WERI-Rb-1 (cell line): ENCODE results near the gene RALY.

Source experiments
- DNase-seq: peaks from one replicate; pipeline ENCODE4 v3.0.0-alpha.2; 2020
- H3K27ac ChIP-seq: fragments of 250-450 bp; sonication (Bioruptor Pico); 2 replicates; pipeline ENCODE4 v1.5.1; 2020; ENCODE audit warnings: mild to moderate bottlenecking, moderate library complexity
- H3K27me3 ChIP-seq: fragments of 250-450 bp; sonication (Bioruptor Pico); 2 replicates; pipeline ENCODE4 v1.5.1; 2021; ENCODE audit warnings: mild to moderate bottlenecking, low read depth, moderate library complexity; ENCODE audit not compliant: insufficient read depth, severe bottlenecking
- H3K36me3 ChIP-seq: fragments of 250-450 bp; sonication (Bioruptor Pico); 2 replicates; pipeline ENCODE4 v1.5.1; 2020; ENCODE audit warnings: mild to moderate bottlenecking, moderate library complexity
- H3K4me3 ChIP-seq: 2 replicates; pipeline ENCODE4 v1.5.1; 2011; ENCODE audit warnings: low read depth, mild to moderate bottlenecking, control low read depth, low read length
- H3K9me3 ChIP-seq: fragments of 250-450 bp; sonication (Bioruptor Pico); 2 replicates; pipeline ENCODE4 v1.5.1; 2021; ENCODE audit warnings: mild to moderate bottlenecking, moderate library complexity; ENCODE audit not compliant: severe bottlenecking
- CTCF ChIP-seq: IDR thresholded peaks from 2 replicates; pipeline ENCODE4 v1.5.1; 2011; ENCODE audit warnings: low read depth, mild to moderate bottlenecking, control low read depth, inconsistent platforms, low read length

RALY gene

DNA sequence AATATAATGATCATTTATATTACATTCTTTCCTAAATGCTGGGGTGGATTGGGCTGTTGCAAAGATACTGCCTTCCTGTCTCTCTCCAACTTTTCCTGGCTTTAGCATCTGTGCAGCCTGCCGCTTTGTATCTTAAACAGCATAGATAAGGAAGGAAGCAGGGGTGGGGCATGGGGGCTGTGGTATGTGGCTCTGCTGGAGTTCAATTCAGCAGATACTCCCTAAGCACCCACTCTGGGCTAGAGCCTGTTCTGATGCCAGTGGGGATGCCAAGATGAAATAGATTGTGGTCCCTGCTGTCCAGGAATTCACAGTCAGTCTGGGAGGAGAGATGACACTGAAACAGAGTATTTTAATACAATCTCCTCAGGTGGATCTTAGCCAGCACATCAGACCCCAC, 61.6 kb downstream of the RALY start:
- H3K9me3 ChIP-seq = no peaks in the 10 kb centered on the region
- H3K36me3 ChIP-seq = no peaks in the 10 kb centered on the region
- TF ChIP-seq CTCF = no peak
- no peaks in the 10 kb centered on the region for H3K27me3 ChIP-seq
- no peak overlapping the region for H3K4me3 ChIP-seq
- no peak overlapping the region for H3K27ac ChIP-seq
- DNase-seq = no peak

DNA sequence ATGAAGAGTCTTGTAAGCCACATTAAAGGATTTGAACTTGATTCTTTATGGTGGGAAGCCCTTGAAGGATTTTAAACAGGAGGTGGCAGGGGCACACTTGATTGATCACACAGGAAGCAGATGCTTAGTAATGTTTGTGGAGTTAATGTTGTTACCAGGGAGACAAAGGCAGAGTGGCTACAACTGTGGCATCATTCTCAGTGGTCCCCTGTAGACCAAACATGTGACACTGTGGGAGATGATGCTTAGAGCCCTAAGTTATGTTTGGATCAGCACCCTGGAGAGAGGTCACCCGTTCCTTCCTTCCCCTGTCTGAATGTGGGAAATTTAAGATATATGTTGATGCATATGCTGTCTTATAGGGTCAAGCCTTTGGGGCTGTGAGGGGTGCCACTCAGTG, 65.1 kb downstream of the RALY start:
- DNase-seq = peak; percentile 49
- Histone ChIP-seq H3K36me3 (no peaks in the 10 kb centered on the region), H3K9me3 (no peaks in the 10 kb centered on the region), H3K27me3 (no peaks in the 10 kb centered on the region), H3K4me3 (no peak overlapping the region), H3K27ac (no peak overlapping the region)
- TF ChIP-seq CTCF = no peak

- Histone ChIP-seq H3K27me3 (no peaks in the 10 kb centered on the region), H3K27ac (no peak overlapping the region), H3K36me3 (no peaks in the 10 kb centered on the region), H3K9me3 (no peaks in the 10 kb centered on the region), H3K4me3 (no peak overlapping the region)
- DNase-seq = no peak
- TF ChIP-seq CTCF = no peak
Measured at GRCh38 chr20:34060970-34061369, 67.3 kb downstream of the RALY start.

GRCh38 chr20:34061695-34062094, 68.0 kb downstream of the RALY start:
- H3K27ac ChIP-seq = no peak overlapping the region
- no peak for DNase-seq
- no peaks in the 10 kb centered on the region for H3K36me3 ChIP-seq
- no peaks in the 10 kb centered on the region for H3K9me3 ChIP-seq
- H3K4me3 ChIP-seq = no peak overlapping the region
- TF ChIP-seq CTCF = no peak
- H3K27me3 ChIP-seq = no peaks in the 10 kb centered on the region

DNA sequence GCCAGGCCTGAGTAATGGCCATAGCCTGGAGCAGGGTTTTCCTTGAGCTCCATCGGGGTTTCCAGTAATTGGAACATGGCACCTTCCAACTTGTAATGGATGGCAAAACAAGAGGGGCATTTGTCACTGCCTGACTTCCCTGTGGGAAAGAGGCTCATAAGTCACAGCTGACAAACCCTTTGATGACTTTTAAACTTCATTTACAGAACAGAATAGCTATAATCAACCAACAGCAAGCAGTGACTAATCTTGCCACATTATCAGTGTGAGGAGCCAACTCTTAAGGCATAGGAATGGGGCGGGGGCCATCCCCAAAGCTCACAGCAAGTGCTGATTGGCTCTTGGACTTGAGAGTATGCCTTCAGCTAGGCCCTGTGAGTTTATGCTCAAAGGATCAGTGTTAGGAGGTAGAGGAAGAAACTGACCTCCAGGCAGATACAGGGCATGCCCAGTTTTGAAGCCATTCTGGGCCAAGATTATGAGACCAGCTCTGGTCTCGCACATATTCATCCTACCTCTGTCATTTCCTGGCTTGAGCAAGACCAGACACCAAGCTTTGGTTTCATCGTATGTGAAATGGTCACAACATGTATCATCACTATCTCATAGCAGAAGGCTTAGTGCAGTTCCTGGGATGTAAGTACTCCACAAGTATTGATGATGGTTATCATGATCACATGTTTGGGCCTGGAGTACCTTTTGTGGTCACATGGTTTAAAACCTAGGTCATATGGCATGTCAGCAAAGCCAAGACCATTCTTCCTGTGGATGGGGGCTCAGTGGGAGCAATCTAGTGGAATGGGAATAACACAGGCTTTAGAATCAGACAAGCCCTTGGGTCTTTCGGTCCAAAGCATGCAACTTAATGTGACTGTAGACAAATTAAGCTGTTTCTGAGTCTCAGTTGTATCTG, 69.1 kb downstream of the RALY start:
- Histone ChIP-seq H3K27ac (no peak overlapping the region), H3K4me3 (no peak overlapping the region), H3K9me3 (no peaks in the 10 kb centered on the region), H3K27me3 (no peaks in the 10 kb centered on the region), H3K36me3 (no peaks in the 10 kb centered on the region)
- TF ChIP-seq CTCF = no peak
- DNase-seq = no peak

DNA sequence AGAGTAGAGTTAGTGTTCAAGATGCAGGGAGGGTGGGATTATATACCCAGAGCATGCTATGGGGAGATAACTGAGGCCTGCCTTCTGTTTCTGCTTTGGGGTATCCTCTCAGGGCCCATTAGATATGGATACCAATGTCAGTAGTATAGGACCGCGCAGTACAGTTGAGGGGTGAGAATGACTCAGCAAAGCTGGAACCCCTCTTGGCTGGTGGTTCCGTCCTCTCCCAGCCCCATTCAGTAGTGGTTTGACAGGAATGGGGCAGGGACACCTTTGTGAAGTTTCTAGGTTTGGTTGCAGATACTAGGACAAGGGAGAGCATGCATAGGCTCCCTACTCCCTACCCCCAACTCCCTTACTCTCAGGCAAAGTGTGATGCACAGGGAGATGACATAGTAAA, 70.6 kb downstream of the RALY start:
- Histone ChIP-seq H3K4me3 (no peak overlapping the region), H3K9me3 (no peaks in the 10 kb centered on the region), H3K36me3 (no peaks in the 10 kb centered on the region), H3K27ac (no peak overlapping the region), H3K27me3 (no peaks in the 10 kb centered on the region)
- no peak for TF ChIP-seq CTCF
- DNase-seq = no peak
